ENCODE results near the gene TMEM218.

DNA sequence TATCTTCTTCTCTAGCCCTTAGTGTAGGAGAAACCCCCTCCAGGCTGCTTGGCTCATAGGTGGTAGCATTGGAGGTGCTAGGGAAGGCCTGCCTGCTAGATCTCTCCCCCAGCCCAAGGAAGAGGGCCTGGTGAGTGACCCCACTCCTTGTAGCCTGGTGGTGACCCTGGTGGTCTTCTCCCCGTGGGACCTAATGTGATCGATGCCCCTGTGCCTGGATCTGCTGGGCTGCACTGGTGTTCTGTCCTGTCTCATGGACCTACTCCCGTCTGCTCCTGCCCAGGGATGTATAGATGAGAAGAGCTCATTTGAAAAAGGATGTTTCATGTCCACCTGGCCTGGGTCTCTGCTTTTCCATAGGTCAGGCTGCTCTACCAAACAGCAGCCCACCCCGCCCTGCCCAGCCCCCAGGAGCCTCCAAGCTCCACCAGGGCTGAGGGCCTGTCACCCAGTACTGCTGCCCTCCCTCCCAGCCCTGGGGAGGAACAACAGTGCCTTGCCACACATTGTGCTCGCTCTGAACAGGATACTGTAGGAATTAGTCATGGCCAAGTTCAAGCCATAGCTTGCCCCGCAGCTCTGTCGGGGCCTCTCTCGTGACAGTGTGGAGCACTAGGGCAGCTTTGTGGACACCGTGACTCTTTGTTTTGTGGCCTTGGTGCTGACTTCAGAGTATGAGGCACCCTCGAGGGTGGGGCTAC, 28.7 kb downstream of the TMEM218 start:
- TF ChIP-seq, protein P1, sequence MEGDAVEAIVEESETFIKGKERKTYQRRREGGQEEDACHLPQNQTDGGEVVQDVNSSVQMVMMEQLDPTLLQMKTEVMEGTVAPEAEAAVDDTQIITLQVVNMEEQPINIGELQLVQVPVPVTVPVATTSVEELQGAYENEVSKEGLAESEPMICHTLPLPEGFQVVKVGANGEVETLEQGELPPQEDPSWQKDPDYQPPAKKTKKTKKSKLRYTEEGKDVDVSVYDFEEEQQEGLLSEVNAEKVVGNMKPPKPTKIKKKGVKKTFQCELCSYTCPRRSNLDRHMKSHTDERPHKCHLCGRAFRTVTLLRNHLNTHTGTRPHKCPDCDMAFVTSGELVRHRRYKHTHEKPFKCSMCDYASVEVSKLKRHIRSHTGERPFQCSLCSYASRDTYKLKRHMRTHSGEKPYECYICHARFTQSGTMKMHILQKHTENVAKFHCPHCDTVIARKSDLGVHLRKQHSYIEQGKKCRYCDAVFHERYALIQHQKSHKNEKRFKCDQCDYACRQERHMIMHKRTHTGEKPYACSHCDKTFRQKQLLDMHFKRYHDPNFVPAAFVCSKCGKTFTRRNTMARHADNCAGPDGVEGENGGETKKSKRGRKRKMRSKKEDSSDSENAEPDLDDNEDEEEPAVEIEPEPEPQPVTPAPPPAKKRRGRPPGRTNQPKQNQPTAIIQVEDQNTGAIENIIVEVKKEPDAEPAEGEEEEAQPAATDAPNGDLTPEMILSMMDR (IDR thresholded peaks at IDR 0.05): no peak
- TF ChIP-seq POLR2A (IDR thresholded peaks at IDR 0.05): no peak
